GM18873 (cell line): ENCODE measurements around the gene PAGE4.
A peak's percentile ranks its signal among the peaks of the same experiment; 100 is the strongest.

ENCODE experiments used
- ATAC-seq: cut with Tn5 transposase; IDR thresholded peaks from one replicate; pipeline ENCODE4 v1.9.1; 2021; ENCODE audit warnings: mild to moderate bottlenecking, moderate library complexity, moderate number of reproducible peaks; ENCODE audit not compliant: unreplicated experiment, low FRiP score

PAGE4 gene, protein sequence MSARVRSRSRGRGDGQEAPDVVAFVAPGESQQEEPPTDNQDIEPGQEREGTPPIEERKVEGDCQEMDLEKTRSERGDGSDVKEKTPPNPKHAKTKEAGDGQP

DNA sequence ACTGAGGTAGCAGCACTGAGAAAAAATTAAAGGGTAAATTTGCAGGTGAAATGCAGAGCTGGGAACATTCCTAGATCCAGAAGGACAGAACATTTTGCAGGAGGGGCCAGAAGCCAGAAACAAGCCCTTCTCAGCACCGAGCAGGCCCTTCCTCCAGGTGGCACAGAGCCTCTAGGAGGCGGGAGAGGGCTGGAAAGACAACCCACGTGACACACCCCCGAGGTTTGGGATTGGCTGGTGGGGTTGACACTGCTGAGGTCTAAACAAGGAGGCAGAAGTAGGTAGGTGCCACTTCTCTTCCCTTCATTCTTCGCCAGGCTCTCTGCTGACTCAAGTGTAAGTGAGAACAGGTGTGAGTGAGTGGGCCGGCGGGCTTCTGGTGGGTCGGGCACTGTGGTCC lies at the start of gene PAGE4:
Gene PAGE4, plus strand, starts transcription at position 288 of the 400 bp plus-strand sequence. CDS start 1,126 bp downstream, outside the sequence.
- ATAC-seq, result no peak

DNA sequence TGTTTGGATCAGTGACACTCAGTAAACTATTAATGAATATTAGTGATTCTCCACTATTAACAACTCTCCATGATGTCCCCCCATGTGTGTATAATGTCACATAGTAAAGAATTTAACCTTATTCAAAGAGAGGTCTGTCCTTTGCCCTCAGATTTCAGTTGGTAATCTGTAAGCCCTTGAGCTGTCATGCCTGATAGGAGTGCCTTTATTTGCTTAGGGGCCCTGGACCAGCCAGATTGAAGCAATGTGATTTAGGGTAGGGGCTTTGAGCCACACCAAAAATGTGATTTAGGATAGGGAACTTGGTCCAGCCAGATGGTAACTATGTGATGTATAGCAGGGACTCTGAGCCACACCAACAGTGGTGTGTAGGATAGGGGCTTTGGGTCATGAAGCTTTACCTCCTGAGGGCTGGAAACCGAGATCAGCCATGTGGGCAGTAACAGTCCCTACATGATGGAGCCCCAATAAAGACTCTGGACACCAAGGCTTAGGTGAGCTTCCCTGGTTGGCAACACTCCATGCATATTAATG lies 44.3 kb upstream of the PAGE4 start:
- ATAC-seq, result no peak

- no peak for ATAC-seq
Observed at GRCh38 chrX:49792376-49792775, 36.7 kb upstream of the PAGE4 start.

DNA sequence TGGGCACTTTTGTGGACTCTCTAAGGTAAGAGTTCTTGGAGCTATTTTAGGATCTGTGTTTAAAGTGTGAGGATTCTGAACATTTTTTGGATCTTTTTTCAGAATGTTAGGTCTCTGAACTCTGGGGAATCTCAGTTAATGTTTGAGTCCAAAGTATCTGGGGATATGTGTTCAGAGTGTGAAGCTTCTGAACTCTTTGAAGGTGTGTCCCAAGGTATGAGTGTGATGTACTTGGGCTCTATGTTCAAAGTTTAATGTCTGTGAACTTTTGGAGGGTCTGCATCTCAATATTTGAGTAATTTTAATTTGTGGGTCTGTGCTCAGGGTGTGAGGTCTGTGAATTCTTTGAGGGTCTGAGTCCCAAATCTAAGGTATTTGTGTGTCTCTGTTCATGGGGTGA lies 35.4 kb upstream of the PAGE4 start:
- ATAC-seq, result no peak

DNA sequence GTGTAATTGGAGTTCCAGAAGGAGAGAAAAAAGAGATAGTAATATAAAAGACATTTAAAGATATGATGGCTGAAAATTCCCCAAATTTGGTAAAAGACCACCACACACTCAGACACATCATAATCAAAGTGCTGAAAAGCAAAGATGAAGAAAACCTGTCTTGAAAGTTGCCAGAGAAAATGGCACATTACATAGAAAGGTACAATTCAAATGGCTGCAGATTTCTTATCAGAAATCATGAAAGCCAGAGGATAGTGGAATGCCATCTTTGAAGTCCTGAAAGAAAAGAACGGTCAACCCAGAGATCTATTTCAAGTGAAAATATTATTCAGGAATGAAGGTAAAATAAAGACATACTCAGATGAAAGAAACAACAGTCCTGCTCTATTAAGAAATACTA lies 29.3 kb upstream of the PAGE4 start:
- no peak for ATAC-seq

DNA sequence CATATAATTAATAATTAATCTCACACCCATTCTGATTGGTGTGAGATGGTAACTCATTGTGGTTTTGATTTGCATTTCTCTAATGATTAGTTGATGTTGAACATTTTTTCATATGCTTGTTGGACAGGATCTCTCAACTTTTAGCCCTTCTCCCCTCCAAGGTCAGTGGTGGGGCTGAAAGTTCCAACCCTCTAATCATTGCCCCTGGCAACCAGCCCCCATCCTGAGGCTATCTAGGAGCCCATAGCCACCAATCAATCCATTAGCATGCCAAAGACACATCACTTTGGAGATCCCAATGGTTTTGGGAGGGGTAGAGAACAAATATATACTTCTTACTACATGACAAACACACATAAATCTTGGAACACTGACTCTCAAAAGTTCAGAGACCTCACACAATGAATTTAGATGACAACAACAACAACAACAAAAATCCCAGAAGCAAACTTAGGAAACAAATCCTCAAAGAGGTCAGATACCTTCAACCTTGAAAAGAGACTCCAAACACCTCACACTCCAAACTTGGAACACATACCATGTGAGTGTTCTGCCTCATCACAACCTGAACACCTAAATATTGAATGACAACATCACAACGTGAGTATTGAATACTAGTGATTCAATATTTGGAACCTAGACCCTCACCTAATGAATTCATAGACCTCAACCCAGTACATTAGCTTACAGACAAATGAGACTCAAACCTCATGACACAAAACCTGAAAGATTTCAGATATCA lies 19.0 kb upstream of the PAGE4 start:
- ATAC-seq, result no peak

GRCh38 chrX:49812177-49812576 lies 16.9 kb upstream of the PAGE4 start:
- no peak for ATAC-seq

DNA sequence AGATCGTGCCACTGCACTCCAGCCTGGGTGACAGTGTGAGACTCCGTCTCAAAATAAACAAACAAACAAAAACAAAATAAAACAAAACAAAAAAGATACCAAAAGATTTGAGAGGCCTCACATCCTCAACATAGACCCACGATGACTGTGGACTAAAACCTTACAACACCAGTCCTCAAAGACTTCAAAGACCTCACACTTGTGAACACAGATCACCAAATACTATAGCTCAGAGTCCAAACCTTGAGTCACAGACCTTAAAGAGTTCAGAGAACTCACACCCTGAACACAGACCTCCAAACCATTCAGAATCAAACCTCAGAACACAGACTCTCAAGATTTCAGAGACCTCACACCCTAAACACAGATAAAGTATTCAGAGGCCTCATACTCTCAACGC lies 12.7 kb upstream of the PAGE4 start:
- no peak for ATAC-seq

- ATAC-seq, result peak; percentile 64
Observed at GRCh38 chrX:49838374-49838773, 9.3 kb downstream of the PAGE4 start.

GRCh38 chrX:49840679-49841078 lies 11.6 kb downstream of the PAGE4 start:
- ATAC-seq, result no peak

DNA sequence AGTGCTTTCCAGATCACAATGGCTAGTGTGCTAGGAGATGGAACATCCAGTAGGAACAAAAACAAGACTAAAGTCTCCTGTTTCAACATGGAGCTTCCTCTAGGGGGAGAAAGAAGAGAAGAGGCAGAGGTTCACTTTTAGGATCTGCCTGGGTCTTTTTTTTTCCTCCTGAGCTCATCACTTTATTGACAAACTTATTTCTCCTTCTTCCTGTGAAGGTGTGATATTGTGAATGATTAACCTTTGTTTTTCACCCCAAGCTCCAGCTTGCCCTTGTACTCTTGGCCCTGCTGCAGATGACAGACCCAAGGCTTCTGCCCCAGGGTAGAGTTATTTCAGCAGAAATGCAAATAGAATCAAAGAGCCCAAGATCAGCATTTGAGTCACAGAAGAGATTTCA lies 13.5 kb downstream of the PAGE4 start:
- ATAC-seq, result no peak

GRCh38 chrX:49844611-49845010 lies 15.5 kb downstream of the PAGE4 start:
- ATAC-seq, result no peak

DNA sequence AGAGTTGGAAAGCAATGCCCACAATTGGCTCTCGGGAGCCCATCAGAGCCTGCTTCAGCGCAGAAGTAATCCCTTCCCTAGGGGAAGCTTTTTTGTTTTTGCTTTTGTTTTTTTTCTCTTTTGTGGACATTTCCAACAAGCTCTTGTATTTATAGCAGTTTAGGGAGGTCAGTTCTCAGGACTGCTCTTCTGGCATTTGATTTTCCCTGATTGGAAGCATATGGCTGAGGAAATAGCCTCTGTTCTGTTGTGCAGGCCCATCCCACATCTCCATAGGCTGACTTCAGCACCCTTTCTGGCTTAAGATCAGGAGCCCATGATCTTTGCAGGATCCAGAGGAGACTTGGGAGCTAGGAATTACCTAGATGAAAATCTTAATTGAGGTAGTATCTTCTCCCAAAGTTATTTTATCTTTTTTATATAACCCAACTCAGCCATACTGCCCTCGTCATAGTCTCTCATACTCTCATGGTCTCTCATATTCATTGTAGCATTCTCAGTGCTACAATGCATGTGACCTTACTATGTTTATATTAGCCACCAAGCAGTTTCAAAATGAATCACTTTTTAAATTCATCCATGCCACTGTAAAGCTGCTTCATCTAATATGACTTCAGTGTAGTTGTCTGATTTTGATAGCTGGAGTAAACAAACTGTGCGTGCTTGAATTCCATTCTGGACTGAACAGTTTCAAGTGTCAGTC lies 16.7 kb downstream of the PAGE4 start:
- ATAC-seq, result no peak

DNA sequence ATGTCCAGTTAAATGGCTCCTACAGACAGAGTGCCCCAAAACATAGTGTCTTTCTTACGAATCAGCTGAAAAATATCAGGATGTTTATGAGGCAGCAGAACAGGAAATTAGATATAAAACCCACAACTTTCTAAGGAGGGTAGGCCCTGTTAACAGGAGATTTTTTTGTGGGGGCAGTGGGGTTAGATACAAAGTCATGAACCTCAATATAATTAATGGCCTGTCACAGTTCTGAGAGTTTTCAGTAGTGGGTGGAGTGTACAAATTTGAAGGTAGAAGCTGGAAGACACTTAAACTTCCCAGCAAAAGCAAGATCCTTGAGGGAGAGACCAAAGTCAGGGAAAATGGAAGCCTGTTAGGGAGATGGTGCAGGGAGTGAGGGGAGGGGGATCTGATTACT lies 17.4 kb downstream of the PAGE4 start:
- no peak for ATAC-seq

DNA sequence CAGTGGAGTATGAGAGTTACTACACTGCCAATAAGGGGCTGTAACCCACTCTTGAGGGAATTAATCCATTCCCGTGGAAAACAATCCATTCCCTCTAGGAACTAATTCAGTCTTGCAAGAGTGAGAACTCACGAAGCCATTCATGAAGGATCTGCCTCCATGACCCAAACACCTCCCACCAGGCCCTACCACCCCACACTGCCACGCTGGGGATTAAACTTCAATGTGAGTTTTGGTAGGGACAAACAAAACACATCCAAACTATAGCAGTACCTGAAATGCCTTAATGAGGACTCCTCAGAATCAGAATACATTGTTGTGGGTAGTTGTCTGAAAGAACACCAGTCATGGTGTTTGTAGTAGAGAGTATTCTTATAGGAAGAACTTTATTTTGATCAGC lies 19.2 kb downstream of the PAGE4 start:
- ATAC-seq, result no peak

- ATAC-seq, result no peak
Observed at GRCh38 chrX:49850028-49850427, 20.9 kb downstream of the PAGE4 start.

GRCh38 chrX:49853661-49854060 lies 24.6 kb downstream of the PAGE4 start:
- ATAC-seq, result no peak

DNA sequence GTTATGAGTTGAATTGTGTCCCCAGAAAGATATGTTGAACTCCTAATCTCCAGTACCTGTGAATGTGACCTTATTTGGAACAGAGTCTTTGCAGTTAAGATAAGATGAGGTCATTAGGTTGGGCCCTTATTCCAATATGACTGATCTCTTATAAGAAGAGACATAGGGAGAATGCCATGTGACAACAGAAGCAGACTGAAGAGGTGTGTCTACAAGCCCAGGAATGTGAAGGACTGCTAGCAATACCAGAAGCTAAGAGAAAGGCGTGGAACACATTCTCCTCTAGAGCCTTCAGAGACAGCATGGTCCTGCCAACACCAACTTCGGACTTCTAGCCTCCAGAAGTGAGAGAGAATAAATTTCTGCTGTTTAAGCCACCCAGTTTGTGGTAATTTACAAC lies 27.7 kb downstream of the PAGE4 start:
- ATAC-seq, result no peak

GRCh38 chrX:49858341-49858740 lies 29.2 kb downstream of the PAGE4 start:
- ATAC-seq, result no peak

DNA sequence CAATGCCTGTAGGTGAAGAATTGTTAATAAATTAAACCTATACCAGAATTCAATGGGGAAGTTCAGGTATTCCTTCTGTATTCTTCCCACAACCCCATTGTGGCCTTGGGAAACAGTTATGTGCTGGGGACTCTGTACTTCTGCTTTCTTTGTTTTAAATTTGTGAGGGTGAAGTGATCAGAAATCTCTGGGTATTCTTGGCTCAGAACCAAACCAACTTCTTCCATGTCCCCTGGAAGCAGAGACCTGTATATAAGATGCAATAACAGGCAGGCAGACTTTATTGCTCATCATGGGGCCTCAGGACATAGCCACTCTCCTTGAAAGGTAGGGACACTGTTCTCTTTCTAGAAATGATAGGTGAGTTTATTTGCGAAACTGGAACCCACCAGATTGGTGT lies 30.4 kb downstream of the PAGE4 start:
- no peak for ATAC-seq

DNA sequence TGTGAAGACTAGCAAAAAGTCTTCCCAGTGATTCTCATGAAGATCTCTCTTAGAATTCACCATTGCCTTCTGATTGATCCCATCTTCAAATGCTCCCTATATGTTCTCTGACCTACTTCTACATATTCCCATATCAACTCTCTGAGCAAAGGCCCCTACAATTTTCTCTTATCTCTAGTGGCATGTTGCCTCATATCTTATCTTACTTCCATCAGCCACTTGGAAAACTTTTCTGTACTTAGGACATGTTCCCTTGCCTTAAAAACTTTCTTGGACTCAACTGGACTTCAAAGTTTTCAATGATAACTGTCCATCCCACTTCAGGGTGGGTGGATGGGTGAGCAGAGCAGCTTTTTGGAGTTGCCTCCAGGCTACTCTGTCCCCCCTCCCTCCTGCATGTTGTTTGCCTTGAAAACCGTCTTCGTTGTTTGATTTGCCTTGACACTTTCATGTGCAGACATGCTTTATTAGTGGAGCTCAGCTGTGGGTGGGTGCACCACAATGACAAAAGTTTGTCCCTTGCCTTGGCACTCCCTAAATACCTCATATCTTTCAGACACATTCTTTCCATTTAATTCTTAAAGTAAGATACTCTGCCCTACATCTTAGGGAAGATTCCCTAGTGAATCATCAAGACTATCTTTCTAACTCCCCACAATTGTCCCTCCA lies 31.9 kb downstream of the PAGE4 start:
- no peak for ATAC-seq
